GM12878 (cell line): ENCODE results near the gene STX1B. TPM values are rescaled to one million over a fixed set of nuclear protein-coding genes. Genes with fewer than 3 reads are reported as not detected.

Experiments
- ATAC-seq: fragments of 200-7000 bp; cut with Tn5 transposase; 3 replicates; pipeline ENCODE4 v1.9.1; 2020; ENCODE audit warnings: mild to moderate bottlenecking, moderate library complexity
- BruUV-seq: library from RNA; stranded (reverse); fragments of 400-500 nt; replicated peaks from 2 replicates; lab custom pipeline; 2021; lab: Mats Ljungman, UMichigan
- CTCF ChIA-PET: fragments of 300-600 bp; sonication (Branson Sonifier 250); formaldehyde crosslinking; extraction: SDS; loops from one replicate; lab custom pipeline; 2021; ENCODE audit warnings: inconsistent platforms; lab: Yijun Ruan, JAX
- POLR2A ChIA-PET: fragments of 350-600 bp; formaldehyde crosslinking; extraction: SDS; loops from one replicate; lab custom pipeline; 2021; ENCODE audit warnings: inconsistent platforms; lab: Charles Lee
- RAD21 ChIA-PET: fragments of 300-600 bp; sonication (Branson Sonifier 250); formaldehyde crosslinking; loops from one replicate; lab custom pipeline; 2023; ENCODE audit warnings: antibody characterized with exemption; ENCODE audit not compliant: unreplicated experiment; lab: Charles Lee
- SMC1A ChIA-PET: fragments of 300-600 bp; sonication (Branson Sonifier 250); formaldehyde crosslinking; loops from one replicate; lab custom pipeline; 2023; ENCODE audit not compliant: unreplicated experiment, uncharacterized antibody; lab: Charles Lee
- DNase-seq: peaks from one replicate; pipeline ENCODE4 v3.0.0-alpha.2; 2011; ENCODE audit warnings: low read depth, low spot score
- FAIRE-seq: peaks from 3 replicates; lab custom pipeline; 2011; peaks lifted over from hg19 to GRCh38; lab: Jason Lieb, UNC
- H2AFZ ChIP-seq: 2 replicates; pipeline ENCODE4 v1.6.0; 2011; ENCODE audit warnings: low read depth, low read length, control low read depth; ENCODE audit not compliant: control insufficient read depth
- H3K27ac ChIP-seq: 2 replicates; pipeline ENCODE4 v1.5.1; 2011; ENCODE audit warnings: control low read depth; ENCODE audit not compliant: control insufficient read depth, insufficient read depth
- H3K27me3 ChIP-seq, 2 experiments: replicated peaks in 1 of 2; 2 replicates each; pipeline versions ENCODE4 v1.6.0 to v1.6.1; 2011; ENCODE audit warnings: low read length in 1 of 2; ENCODE audit not compliant: control insufficient read depth in 2 of 2, insufficient read depth in 2 of 2
- H3K36me3 ChIP-seq, 2 experiments: 2 replicates each; pipeline ENCODE4 v1.5.1; 2011; ENCODE audit warnings: low read length in 1 of 2; ENCODE audit not compliant: control insufficient read depth in 2 of 2, insufficient read depth in 2 of 2
- H3K4me1 ChIP-seq: 2 replicates; pipeline ENCODE4 v1.6.1; 2011; ENCODE audit warnings: mild to moderate bottlenecking, low read length, moderate library complexity, mixed read lengths; ENCODE audit not compliant: control insufficient read depth, insufficient read depth
- H3K4me2 ChIP-seq: 2 replicates; pipeline ENCODE4 v1.6.0; 2011; ENCODE audit warnings: control low read depth; ENCODE audit not compliant: control insufficient read depth, insufficient read depth
- H3K4me3 ChIP-seq: fragments of 200-600 bp; sonication (generic); 2 replicates; pipeline ENCODE4 v1.5.1; 2016
- H3K79me2 ChIP-seq: 2 replicates; pipeline ENCODE4 v1.6.0; 2011; ENCODE audit warnings: low read length; ENCODE audit not compliant: control insufficient read depth, insufficient read depth
- H3K9ac ChIP-seq: 2 replicates; pipeline ENCODE4 v1.8.0; 2011; ENCODE audit warnings: low read length, control low read depth, mixed read lengths; ENCODE audit not compliant: control insufficient read depth, insufficient read depth
- H3K9me3 ChIP-seq: replicated peaks from 3 replicates; pipeline ENCODE4 v1.5.1; 2011; ENCODE audit warnings: mild to moderate bottlenecking, low read length; ENCODE audit not compliant: control insufficient read depth, insufficient read depth
- H4K20me1 ChIP-seq: 2 replicates; pipeline ENCODE4 v1.6.0; 2011; ENCODE audit not compliant: control insufficient read depth, insufficient read depth
- CHD1 ChIP-seq: IDR thresholded peaks from 2 replicates; pipeline ENCODE4 v1.6.1; 2012; ENCODE audit warnings: low read depth, low read length, improper control_type of control experiment
- DPF2 ChIP-seq: fragments of 450-650 bp; IDR thresholded peaks from 2 replicates; pipeline ENCODE4 v1.6.1; 2017; ENCODE audit warnings: mild to moderate bottlenecking
- HDAC6 ChIP-seq: fragments of 200-600 bp; sonication (generic); IDR thresholded peaks from one replicate; pipeline ENCODE4 v1.8.0; 2017; ENCODE audit warnings: antibody characterized with exemption; ENCODE audit not compliant: unreplicated experiment
- IRF5 ChIP-seq: fragments of 450-650 bp; IDR thresholded peaks from 2 replicates; pipeline ENCODE4 v1.6.1; 2017; ENCODE audit warnings: borderline replicate concordance
- POLR2AphosphoS2 ChIP-seq: IDR thresholded peaks from 2 replicates; pipeline ENCODE4 v1.6.1; 2011; ENCODE audit warnings: low read depth, mild to moderate bottlenecking, low read length, improper control_type of control experiment, moderate library complexity
- ZBTB4 ChIP-seq: fragments of 450-650 bp; formaldehyde crosslinking; IDR thresholded peaks from 2 replicates; pipeline ENCODE4 v1.4.0; 2022; ENCODE audit warnings: mild to moderate bottlenecking, moderate library complexity
- WGBS: methylation state at CpG from one replicate; pipeline ENCODE4 v1.1.6; 2016; ENCODE audit warnings: low lambda C conversion rate; ENCODE audit not compliant: insufficient replicate concordance, insufficient coverage; ENCODE audit errors: missing lambda C conversion rate; 5-methylcytosine and 5-hydroxymethylcytosine counted together
- in situ Hi-C: fragments of 300-500 bp; cut with MboI; formaldehyde crosslinking; loops from 9 replicates; pipeline ENCODE4 v1.14.3; 2018; ENCODE audit warnings: mixed read lengths
- intact Hi-C: fragments of 100-400 bp; cut with micrococcal nuclease; formaldehyde crosslinking; loops from one replicate; pipeline ENCODE4 v1.14.2; 2022; ENCODE audit not compliant: unreplicated experiment
- polyA plus RNA-seq, 11 experiments: library from polyadenylated mRNA; depleted of rRNA in 4 of 11; unstranded in 6 of 11; stranded (reverse) in 5 of 11; fragments of >200 nt; fragmentation: Nextera tagmentation in 4 of 11; fragmentation: Illumina TruSeq in 1 of 11; extraction: Ambion mirVana in 4 of 11; extraction: Trizol in 1 of 11; gene quantifications; 1 replicate in 1 of 11; 2 replicates in 10 of 11; pipeline versions ENCODE4 v1.2.1 to v1.2.3, GENCODE V29; 2011 to 2016; ENCODE audit warnings: inconsistent platforms in 2 of 11, missing spikeins in 2 of 11, low read depth in 1 of 11
- total RNA-seq, 4 experiments: library from RNA; depleted of rRNA in 3 of 4; stranded (reverse); fragments of >200 nt in 3 of 4; fragmentation: Illumina TruSeq in 1 of 4; extraction: Trizol in 1 of 4; gene quantifications; 2 replicates each; pipeline versions ENCODE4 v1.2.1 to v1.2.3, GENCODE V29; 2013 to 2021
- TF ChIP-seq, protein P1 (sequence below): fragments of 450-650 bp; IDR thresholded peaks from 2 replicates; pipeline ENCODE4 v1.6.1; 2016; ENCODE audit warnings: mild to moderate bottlenecking, moderate library complexity, borderline replicate concordance
- TF ChIP-seq, protein P2 (sequence below): fragments of 450-650 bp; IDR thresholded peaks from 2 replicates; pipeline ENCODE4 v1.6.1; 2018; ENCODE audit warnings: mild to moderate bottlenecking, low read depth, moderate library complexity; ENCODE audit not compliant: partially characterized antibody
- TF ChIP-seq, protein P3 (sequence below): fragments of 450-650 bp; IDR thresholded peaks from 2 replicates; pipeline ENCODE4 v1.6.1; 2018; ENCODE audit warnings: borderline replicate concordance, mild to moderate bottlenecking; ENCODE audit not compliant: partially characterized antibody

The STX1B gene
- total and polyA plus RNA-seq, 10 of the 15 experiments (the other 5 are each of a cell fraction or from before 2014, with no cell fraction given), result 0.22 to 2.5 (median 1.1) TPM

- Histone ChIP-seq H2AFZ (no peak overlapping the region), H3K9me3 (no peaks in the 10 kb centered on the region), H3K4me2 (no peak overlapping the region), H3K4me3 (no peak overlapping the region), H3K4me1 (no peaks in the 10 kb centered on the region), H3K27me3 (no peaks in the 10 kb centered on the region), H3K36me3 (peaks cover 1 to 12% of the 10 kb centered on the region in 2 experiments; a peak in 3 of 4 replicates), H3K27ac (no peak overlapping the region), H4K20me1 (no peaks in the 10 kb centered on the region), H3K9ac (no peak overlapping the region), H3K79me2 (no peaks in the 10 kb centered on the region)
- 98% methylated on average over 10 of the region's 10 CpGs for WGBS
- in situ Hi-C loops (no loop called here), intact Hi-C loops (no loop called here)
- no TSS peak for BruUV-seq
- CTCF ChIA-PET, result interaction anchor here (1.2 kb wide), 1 partner anchor 56 kb away, joined by 3 read pairs; no protein-coding TSS in a partner anchor
- POLR2A ChIA-PET, result no interaction called here
- SMC1A ChIA-PET, result no interaction called here
- DNase-seq, result no peak
- FAIRE-seq, result no peak
- ATAC-seq, result no peak
- RAD21 ChIA-PET, result no interaction called here
- TF ChIP-seq, protein P1, sequence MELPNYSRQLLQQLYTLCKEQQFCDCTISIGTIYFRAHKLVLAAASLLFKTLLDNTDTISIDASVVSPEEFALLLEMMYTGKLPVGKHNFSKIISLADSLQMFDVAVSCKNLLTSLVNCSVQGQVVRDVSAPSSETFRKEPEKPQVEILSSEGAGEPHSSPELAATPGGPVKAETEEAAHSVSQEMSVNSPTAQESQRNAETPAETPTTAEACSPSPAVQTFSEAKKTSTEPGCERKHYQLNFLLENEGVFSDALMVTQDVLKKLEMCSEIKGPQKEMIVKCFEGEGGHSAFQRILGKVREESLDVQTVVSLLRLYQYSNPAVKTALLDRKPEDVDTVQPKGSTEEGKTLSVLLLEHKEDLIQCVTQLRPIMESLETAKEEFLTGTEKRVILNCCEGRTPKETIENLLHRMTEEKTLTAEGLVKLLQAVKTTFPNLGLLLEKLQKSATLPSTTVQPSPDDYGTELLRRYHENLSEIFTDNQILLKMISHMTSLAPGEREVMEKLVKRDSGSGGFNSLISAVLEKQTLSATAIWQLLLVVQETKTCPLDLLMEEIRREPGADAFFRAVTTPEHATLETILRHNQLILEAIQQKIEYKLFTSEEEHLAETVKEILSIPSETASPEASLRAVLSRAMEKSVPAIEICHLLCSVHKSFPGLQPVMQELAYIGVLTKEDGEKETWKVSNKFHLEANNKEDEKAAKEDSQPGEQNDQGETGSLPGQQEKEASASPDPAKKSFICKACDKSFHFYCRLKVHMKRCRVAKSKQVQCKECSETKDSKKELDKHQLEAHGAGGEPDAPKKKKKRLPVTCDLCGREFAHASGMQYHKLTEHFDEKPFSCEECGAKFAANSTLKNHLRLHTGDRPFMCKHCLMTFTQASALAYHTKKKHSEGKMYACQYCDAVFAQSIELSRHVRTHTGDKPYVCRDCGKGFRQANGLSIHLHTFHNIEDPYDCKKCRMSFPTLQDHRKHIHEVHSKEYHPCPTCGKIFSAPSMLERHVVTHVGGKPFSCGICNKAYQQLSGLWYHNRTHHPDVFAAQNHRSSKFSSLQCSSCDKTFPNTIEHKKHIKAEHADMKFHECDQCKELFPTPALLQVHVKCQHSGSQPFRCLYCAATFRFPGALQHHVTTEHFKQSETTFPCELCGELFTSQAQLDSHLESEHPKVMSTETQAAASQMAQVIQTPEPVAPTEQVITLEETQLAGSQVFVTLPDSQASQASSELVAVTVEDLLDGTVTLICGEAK, result no peak
- TF ChIP-seq DPF2, result no peak
- TF ChIP-seq, protein P2, sequence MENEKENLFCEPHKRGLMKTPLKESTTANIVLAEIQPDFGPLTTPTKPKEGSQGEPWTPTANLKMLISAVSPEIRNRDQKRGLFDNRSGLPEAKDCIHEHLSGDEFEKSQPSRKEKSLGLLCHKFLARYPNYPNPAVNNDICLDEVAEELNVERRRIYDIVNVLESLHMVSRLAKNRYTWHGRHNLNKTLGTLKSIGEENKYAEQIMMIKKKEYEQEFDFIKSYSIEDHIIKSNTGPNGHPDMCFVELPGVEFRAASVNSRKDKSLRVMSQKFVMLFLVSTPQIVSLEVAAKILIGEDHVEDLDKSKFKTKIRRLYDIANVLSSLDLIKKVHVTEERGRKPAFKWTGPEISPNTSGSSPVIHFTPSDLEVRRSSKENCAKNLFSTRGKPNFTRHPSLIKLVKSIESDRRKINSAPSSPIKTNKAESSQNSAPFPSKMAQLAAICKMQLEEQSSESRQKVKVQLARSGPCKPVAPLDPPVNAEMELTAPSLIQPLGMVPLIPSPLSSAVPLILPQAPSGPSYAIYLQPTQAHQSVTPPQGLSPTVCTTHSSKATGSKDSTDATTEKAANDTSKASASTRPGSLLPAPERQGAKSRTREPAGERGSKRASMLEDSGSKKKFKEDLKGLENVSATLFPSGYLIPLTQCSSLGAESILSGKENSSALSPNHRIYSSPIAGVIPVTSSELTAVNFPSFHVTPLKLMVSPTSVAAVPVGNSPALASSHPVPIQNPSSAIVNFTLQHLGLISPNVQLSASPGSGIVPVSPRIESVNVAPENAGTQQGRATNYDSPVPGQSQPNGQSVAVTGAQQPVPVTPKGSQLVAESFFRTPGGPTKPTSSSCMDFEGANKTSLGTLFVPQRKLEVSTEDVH, result no peak
- TF ChIP-seq ZBTB4 (CRISPR knock-in tag), result no peak
- no peak for TF ChIP-seq IRF5
- TF ChIP-seq HDAC6, result no peak
- TF ChIP-seq, protein P3, sequence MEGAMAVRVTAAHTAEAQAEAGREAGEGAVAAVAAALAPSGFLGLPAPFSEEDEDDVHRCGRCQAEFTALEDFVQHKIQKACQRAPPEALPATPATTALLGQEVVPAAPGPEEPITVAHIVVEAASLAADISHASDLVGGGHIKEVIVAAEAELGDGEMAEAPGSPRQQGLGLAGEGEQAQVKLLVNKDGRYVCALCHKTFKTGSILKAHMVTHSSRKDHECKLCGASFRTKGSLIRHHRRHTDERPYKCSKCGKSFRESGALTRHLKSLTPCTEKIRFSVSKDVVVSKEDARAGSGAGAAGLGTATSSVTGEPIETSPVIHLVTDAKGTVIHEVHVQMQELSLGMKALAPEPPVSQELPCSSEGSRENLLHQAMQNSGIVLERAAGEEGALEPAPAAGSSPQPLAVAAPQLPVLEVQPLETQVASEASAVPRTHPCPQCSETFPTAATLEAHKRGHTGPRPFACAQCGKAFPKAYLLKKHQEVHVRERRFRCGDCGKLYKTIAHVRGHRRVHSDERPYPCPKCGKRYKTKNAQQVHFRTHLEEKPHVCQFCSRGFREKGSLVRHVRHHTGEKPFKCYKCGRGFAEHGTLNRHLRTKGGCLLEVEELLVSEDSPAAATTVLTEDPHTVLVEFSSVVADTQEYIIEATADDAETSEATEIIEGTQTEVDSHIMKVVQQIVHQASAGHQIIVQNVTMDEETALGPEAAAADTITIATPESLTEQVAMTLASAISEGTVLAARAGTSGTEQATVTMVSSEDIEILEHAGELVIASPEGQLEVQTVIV, result no peak
- no peak for TF ChIP-seq POLR2AphosphoS2
- TF ChIP-seq CHD1, result no peak
These were observed 32.4 kb upstream of the STX1B start for GRCh38 chr16:31042866-31043265.
